Measurements from ENCODE around the gene FAM237B.

Gene FAM237B

GRCh38 chr7:90313907-90314306 lies 7.2 kb downstream of the FAM237B start:
- no peak overlapping the region for H3K4me3 Mint-ChIP-seq
- no peaks in the 10 kb centered on the region for H3K9me3 Mint-ChIP-seq
- H3K36me3 Mint-ChIP-seq = no peaks in the 10 kb centered on the region
- peaks cover 42% of the 10 kb centered on the region for H3K27me3 Mint-ChIP-seq
- H3K27ac Mint-ChIP-seq = no peak overlapping the region
- no peaks in the 10 kb centered on the region for H3K4me1 Mint-ChIP-seq
- no peak for ATAC-seq

GRCh38 chr7:90312745-90313144 lies 8.4 kb downstream of the FAM237B start:
- Mint-ChIP-seq H3K4me3 (no peak overlapping the region), H3K9me3 (no peaks in the 10 kb centered on the region), H3K4me1 (no peaks in the 10 kb centered on the region), H3K36me3 (no peaks in the 10 kb centered on the region), H3K27ac (no peak overlapping the region), H3K27me3 (peaks cover 35% of the 10 kb centered on the region)
- no peak for ATAC-seq

DNA sequence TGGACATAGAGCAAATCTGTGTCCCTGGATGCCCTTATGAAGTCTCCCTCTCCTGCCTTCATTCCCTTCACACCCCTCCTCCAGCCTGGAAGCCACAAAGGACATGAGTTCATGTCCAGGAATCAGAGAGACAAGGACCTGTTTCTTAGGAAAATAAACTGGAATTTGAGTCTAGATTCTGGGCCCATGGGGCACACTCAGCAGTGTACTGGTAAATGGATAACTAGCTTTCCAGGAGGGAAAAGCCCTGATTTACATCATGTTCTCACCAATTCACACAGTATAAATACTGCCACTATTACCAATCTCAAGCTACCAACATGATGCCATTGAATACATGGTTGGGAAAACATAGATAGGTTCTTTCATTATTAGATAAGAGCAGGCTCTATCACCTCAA lies 9.9 kb downstream of the FAM237B start:
- no peaks in the 10 kb centered on the region for H3K9me3 Mint-ChIP-seq
- H3K4me3 Mint-ChIP-seq = no peak overlapping the region
- no peak for ATAC-seq
- no peaks in the 10 kb centered on the region for H3K36me3 Mint-ChIP-seq
- peaks cover 33% of the 10 kb centered on the region for H3K27me3 Mint-ChIP-seq
- H3K4me1 Mint-ChIP-seq = no peaks in the 10 kb centered on the region
- H3K27ac Mint-ChIP-seq = no peak overlapping the region

DNA sequence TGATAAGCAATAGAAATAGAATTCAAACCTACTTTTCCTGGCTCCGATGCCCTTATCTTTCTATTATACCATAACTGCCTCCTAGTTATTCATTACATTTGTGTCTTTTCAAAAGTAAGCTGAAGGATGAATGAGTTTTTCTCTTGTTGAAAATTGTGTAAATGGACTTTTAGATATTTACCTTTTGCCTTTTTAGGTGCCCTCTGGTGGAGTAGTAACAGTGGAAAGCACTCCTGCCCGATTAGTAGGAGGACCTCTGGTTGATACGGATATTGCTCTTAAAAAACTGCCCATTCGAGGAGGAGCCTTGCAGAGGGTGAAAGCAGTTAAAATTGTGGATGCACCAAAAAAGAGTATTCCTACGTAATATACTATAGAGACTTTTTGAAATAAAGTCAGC lies 11.2 kb downstream of the FAM237B start:
- no peak for ATAC-seq
- no peaks in the 10 kb centered on the region for H3K4me1 Mint-ChIP-seq
- H3K27ac Mint-ChIP-seq = no peak overlapping the region
- H3K36me3 Mint-ChIP-seq = no peaks in the 10 kb centered on the region
- no peaks in the 10 kb centered on the region for H3K9me3 Mint-ChIP-seq
- peaks cover 26% of the 10 kb centered on the region for H3K27me3 Mint-ChIP-seq
- no peak overlapping the region for H3K4me3 Mint-ChIP-seq

- H3K27me3 Mint-ChIP-seq = no peaks in the 10 kb centered on the region
Measured at GRCh38 chr7:90303241-90303640, 17.9 kb downstream of the FAM237B start.

GRCh38 chr7:90298145-90299038 lies 22.7 kb downstream of the FAM237B start:
- Mint-ChIP-seq H3K9me3 (peaks cover 4% of the 10 kb centered on the region), H3K4me1 (no peaks in the 10 kb centered on the region), H3K4me3 (no peak overlapping the region), H3K36me3 (peaks cover 3% of the 10 kb centered on the region), H3K27ac (no peak overlapping the region), H3K27me3 (peaks cover 4% of the 10 kb centered on the region)
- peak; percentile 60 for ATAC-seq

More at GRCh38 chr7:90303241-90303640, 17.9 kb downstream of the FAM237B start:
- H3K9me3 Mint-ChIP-seq = no peaks in the 10 kb centered on the region
- no peaks in the 10 kb centered on the region for H3K4me1 Mint-ChIP-seq
- no peak overlapping the region for H3K4me3 Mint-ChIP-seq
- no peak overlapping the region for H3K27ac Mint-ChIP-seq
- no peak for ATAC-seq
- H3K36me3 Mint-ChIP-seq = no peaks in the 10 kb centered on the region

DNA sequence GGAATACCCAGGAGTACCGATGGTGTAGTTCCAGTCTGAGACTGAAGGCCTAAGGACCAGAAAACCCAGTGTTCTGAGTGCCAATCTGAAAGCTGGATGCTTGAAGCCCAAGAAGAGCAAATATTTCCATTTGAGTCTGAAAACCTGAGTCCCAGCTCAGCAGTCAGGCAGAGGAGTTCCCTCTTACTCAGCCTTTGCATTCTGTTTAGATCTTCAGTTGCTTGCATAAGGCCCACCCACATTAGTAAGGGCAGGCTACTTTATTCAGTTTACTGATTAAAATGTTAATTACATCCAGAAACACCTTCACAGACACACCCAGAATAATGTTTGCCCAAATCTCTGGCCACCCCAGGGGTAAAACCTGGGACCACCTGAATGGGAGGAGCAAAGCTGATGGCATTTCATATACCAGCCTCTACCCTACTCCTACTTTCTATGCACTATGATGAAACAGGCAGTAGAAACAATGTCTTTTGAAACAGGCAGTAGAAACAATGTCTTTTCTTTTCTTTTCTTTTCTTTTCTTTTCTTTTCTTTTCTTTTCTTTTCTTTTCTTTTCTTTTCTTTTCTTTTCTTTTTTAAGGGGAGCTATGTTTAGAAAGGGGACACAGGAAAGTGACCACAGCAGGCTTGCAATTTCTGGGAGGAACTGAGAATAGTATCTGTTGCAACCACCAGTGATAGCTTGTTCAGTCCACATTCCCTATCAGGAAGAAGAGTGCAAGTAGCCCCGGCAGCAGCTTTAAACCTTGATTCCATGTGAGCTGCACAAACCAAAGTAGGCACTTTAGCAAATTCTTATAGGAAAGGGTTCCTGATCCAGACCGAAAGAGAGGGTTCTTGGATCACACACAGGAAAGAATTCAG lies 30.6 kb downstream of the FAM237B start:
- H3K4me1 Mint-ChIP-seq = no peaks in the 10 kb centered on the region
- H3K27ac Mint-ChIP-seq = no peak overlapping the region
- H3K9me3 Mint-ChIP-seq = peaks cover 6% of the 10 kb centered on the region
- H3K27me3 Mint-ChIP-seq = peaks cover 9% of the 10 kb centered on the region
- ATAC-seq = no peak
- H3K36me3 Mint-ChIP-seq = peaks cover 6% of the 10 kb centered on the region
- H3K4me3 Mint-ChIP-seq = no peak overlapping the region

- no peak for ATAC-seq
- peaks cover 2% of the 10 kb centered on the region for H3K27me3 Mint-ChIP-seq
- no peak overlapping the region for H3K4me3 Mint-ChIP-seq
- H3K9me3 Mint-ChIP-seq = no peaks in the 10 kb centered on the region
- H3K27ac Mint-ChIP-seq = no peak overlapping the region
- peaks cover under 1% of the 10 kb centered on the region for H3K36me3 Mint-ChIP-seq
- no peaks in the 10 kb centered on the region for H3K4me1 Mint-ChIP-seq
Measured at GRCh38 chr7:90288154-90288553, 33.0 kb downstream of the FAM237B start.

DNA sequence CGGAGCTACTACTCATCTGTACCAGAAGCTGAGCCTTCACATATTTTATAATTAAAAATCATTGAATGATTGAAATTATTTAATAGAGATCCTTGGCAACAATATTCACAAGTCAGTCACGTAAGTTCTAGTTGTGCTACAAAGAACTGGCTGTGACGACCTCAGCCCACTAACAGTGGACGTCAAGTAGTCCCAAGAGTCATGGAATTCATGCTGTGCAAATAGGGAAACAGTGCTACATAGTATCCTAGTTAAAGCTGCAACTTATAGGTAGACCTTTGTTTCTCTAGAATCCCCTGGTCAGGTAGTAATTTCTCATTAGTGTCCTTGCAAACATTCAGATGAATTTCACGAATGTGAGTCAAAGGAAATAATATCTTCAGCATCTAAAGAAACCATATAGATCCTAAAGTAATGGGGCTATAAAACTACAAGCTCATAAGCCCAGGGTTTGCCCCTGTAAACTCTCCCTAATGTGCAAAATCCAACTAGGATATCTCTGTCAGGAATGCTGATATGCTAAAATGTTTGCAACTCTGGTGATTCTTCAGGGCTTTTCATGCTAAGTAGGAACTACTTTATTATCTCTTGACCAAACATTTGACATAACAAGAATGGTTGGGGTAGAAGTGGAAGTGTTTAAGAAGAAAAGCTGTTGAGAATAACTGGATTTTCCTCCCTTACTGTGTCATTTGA lies 44.9 kb downstream of the FAM237B start:
- Mint-ChIP-seq H3K4me3 (no peak overlapping the region), H3K36me3 (no peaks in the 10 kb centered on the region), H3K9me3 (no peaks in the 10 kb centered on the region), H3K27me3 (no peaks in the 10 kb centered on the region), H3K27ac (no peak overlapping the region), H3K4me1 (no peaks in the 10 kb centered on the region)
- ATAC-seq = no peak

DNA sequence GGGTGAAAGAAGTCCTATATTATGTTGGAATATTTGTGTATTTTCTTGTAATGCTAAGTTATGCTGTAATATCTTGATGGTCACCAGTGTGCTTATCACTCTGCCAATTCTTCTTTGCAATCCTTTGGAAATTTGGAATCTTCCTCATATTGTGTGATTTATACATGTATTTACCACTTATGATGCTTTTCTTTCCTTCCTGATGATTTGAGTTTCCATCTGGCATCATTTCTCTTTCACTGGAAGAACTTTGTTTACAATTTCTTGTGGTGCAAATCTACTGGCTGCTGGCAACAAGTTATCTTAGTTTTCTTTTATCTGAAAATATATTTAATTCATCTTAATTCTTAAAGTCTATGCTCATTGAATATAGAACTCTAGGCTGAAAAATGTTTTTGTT lies 46.9 kb downstream of the FAM237B start:
- Mint-ChIP-seq H3K4me1 (no peaks in the 10 kb centered on the region), H3K27ac (no peak overlapping the region), H3K4me3 (no peak overlapping the region), H3K36me3 (no peaks in the 10 kb centered on the region), H3K9me3 (no peaks in the 10 kb centered on the region), H3K27me3 (no peaks in the 10 kb centered on the region)
- ATAC-seq = no peak

GRCh38 chr7:90272242-90272641 lies 48.9 kb downstream of the FAM237B start:
- no peaks in the 10 kb centered on the region for H3K36me3 Mint-ChIP-seq
- no peaks in the 10 kb centered on the region for H3K27me3 Mint-ChIP-seq
- H3K27ac Mint-ChIP-seq = no peak overlapping the region
- no peaks in the 10 kb centered on the region for H3K9me3 Mint-ChIP-seq
- no peak overlapping the region for H3K4me3 Mint-ChIP-seq
- no peaks in the 10 kb centered on the region for H3K4me1 Mint-ChIP-seq
- ATAC-seq = no peak

GRCh38 chr7:90271753-90272152 lies 49.4 kb downstream of the FAM237B start:
- H3K27ac Mint-ChIP-seq = no peak overlapping the region
- no peak overlapping the region for H3K4me3 Mint-ChIP-seq
- H3K27me3 Mint-ChIP-seq = no peaks in the 10 kb centered on the region
- no peak for ATAC-seq
- no peaks in the 10 kb centered on the region for H3K4me1 Mint-ChIP-seq
- H3K9me3 Mint-ChIP-seq = no peaks in the 10 kb centered on the region
- no peaks in the 10 kb centered on the region for H3K36me3 Mint-ChIP-seq

- H3K4me3 Mint-ChIP-seq = no peak overlapping the region
- no peaks in the 10 kb centered on the region for H3K36me3 Mint-ChIP-seq
- H3K4me1 Mint-ChIP-seq = no peaks in the 10 kb centered on the region
- no peak for ATAC-seq
- no peaks in the 10 kb centered on the region for H3K27me3 Mint-ChIP-seq
- H3K27ac Mint-ChIP-seq = no peak overlapping the region
- H3K9me3 Mint-ChIP-seq = no peaks in the 10 kb centered on the region
Measured at GRCh38 chr7:90270431-90271178, 50.5 kb downstream of the FAM237B start.

- Mint-ChIP-seq H3K4me3 (no peak overlapping the region), H3K36me3 (no peaks in the 10 kb centered on the region), H3K9me3 (no peaks in the 10 kb centered on the region), H3K27me3 (no peaks in the 10 kb centered on the region), H3K4me1 (no peaks in the 10 kb centered on the region), H3K27ac (no peak overlapping the region)
- no peak for ATAC-seq
Measured at GRCh38 chr7:90269163-90269562, 51.9 kb downstream of the FAM237B start.
